K562 (cell line): ENCODE results near the gene PPIA. TPM values are rescaled to one million over a fixed set of nuclear protein-coding genes. Genes with fewer than 3 reads are reported as not detected.

Experiments used
- E2F6 ChIP-seq, 2 experiments: IDR thresholded peaks; 2 replicates each; pipeline ENCODE4 v1.6.1; 2011; ENCODE audit warnings: borderline replicate concordance in 1 of 2, control low read depth in 1 of 2, low read depth in 1 of 2, low read length in 1 of 2, mild to moderate bottlenecking in 1 of 2, mixed read lengths in 1 of 2, moderate library complexity in 1 of 2; ENCODE audit not compliant: insufficient read depth in 1 of 2, insufficient read length in 1 of 2, poor library complexity in 1 of 2, severe bottlenecking in 1 of 2; ENCODE audit errors: extremely low read depth in 1 of 2
- GATAD2A ChIP-seq: fragments of 450-650 bp; IDR thresholded peaks from 2 replicates; pipeline ENCODE4 v1.6.1; 2017
- HLTF ChIP-seq: fragments of 450-650 bp; IDR thresholded peaks from 2 replicates; pipeline ENCODE4 v1.6.1; 2016
- HMG20B ChIP-seq: fragments of 250-450 bp; sonication (Bioruptor Pico); IDR thresholded peaks from 2 replicates; pipeline ENCODE4 v1.5.0; 2021; ENCODE audit warnings: mild to moderate bottlenecking
- IFI16 ChIP-seq: fragments of 250-450 bp; sonication (Bioruptor Pico); IDR thresholded peaks from 2 replicates; pipeline ENCODE4 v2.1.2; 2022; ENCODE audit warnings: mild to moderate bottlenecking, inconsistent platforms
- NR2C2 ChIP-seq, 2 experiments: fragments of 200-800 bp in 1 of 2; sonication (Bioruptor generic) in 1 of 2; sonication (generic) in 1 of 2; formaldehyde crosslinking in 1 of 2; IDR thresholded peaks; 2 replicates each; pipeline versions ENCODE4 v1.6.1 to v1.8.0; 2016 to 2022; ENCODE audit warnings: mild to moderate bottlenecking in 1 of 2, missing compliant biosample characterization in 1 of 2, missing genetic modification characterization in 1 of 2, missing genetic modification reagents in 1 of 2
- STAT5A ChIP-seq: IDR thresholded peaks from 2 replicates; pipeline ENCODE4 v1.6.1; 2012; ENCODE audit warnings: low read length, inconsistent platforms, borderline replicate concordance
- YBX1 ChIP-seq: fragments of 450-650 bp; IDR thresholded peaks from 2 replicates; pipeline ENCODE4 v1.7.1; 2016; ENCODE audit warnings: mild to moderate bottlenecking
- ZC3H4 ChIP-seq: sonication (generic); formaldehyde crosslinking; IDR thresholded peaks from 2 replicates; pipeline ENCODE4 v1.9.0; 2021; ENCODE audit warnings: missing genetic modification reagents, borderline replicate concordance
- ZNF146 ChIP-seq: IDR thresholded peaks from one replicate; pipeline ENCODE4 v1.6.1; 2018; ENCODE audit warnings: missing compliant biosample characterization; ENCODE audit not compliant: unreplicated experiment
- ZNF696 ChIP-seq: fragments of 250-450 bp; sonication (Bioruptor Pico); conservative IDR thresholded peaks from 2 replicates; pipeline ENCODE4 v1.4.0; 2020; ENCODE audit warnings: mild to moderate bottlenecking, moderate library complexity
- ZNF707 ChIP-seq: fragments of 250-450 bp; sonication (Bioruptor Pico); conservative IDR thresholded peaks from 2 replicates; pipeline ENCODE4 v1.8.0; 2022; ENCODE audit warnings: inconsistent platforms, mild to moderate bottlenecking, moderate library complexity
- ZNF766 ChIP-seq: fragments of 200-800 bp; sonication (Bioruptor generic); conservative IDR thresholded peaks from 2 replicates; pipeline ENCODE4 v1.6.1; 2016; ENCODE audit warnings: missing genetic modification characterization, missing compliant biosample characterization
- polyA plus RNA-seq, 8 experiments: library from polyadenylated mRNA; depleted of rRNA in 4 of 8; stranded (reverse) in 5 of 8; unstranded in 3 of 8; fragments of >200 nt; fragmentation: Nextera tagmentation in 2 of 8; fragmentation: Illumina TruSeq in 1 of 8; extraction: Ambion mirVana in 2 of 8; extraction: Trizol in 1 of 8; gene quantifications; 2 replicates each; pipeline versions ENCODE4 v1.2.1 to v1.2.3, GENCODE V29; 2011 to 2014; ENCODE audit warnings: inconsistent platforms in 1 of 8, missing spikeins in 1 of 8
- total RNA-seq, 7 experiments: library from RNA; depleted of rRNA in 6 of 7; stranded (reverse); fragments of >200 nt in 6 of 7; fragmentation: Illumina TruSeq in 2 of 7; extraction: Trizol in 2 of 7; gene quantifications; 2 replicates each; pipeline versions ENCODE4 v1.2.1 to v1.2.3, GENCODE V29; 2011 to 2021; ENCODE audit warnings: low replicate concordance in 1 of 7
- TF ChIP-seq, protein P1 (sequence below): fragments of 450-650 bp; formaldehyde crosslinking; IDR thresholded peaks from 2 replicates; pipeline ENCODE4 v1.4.0; 2020; ENCODE audit warnings: mild to moderate bottlenecking, moderate library complexity
- TF ChIP-seq, protein P2 (sequence below), 2 experiments: IDR thresholded peaks; 2 replicates each; pipeline ENCODE4 v1.6.1; 2012; ENCODE audit warnings: improper control_type of control experiment in 2 of 2, low read depth in 2 of 2, low read length in 2 of 2, borderline replicate concordance in 1 of 2
- TF ChIP-seq, protein P3 (sequence below): sonication (generic); formaldehyde crosslinking; IDR thresholded peaks from 2 replicates; pipeline ENCODE4 v1.8.1; 2023; ENCODE audit warnings: mild to moderate bottlenecking, missing genetic modification reagents

PPIA gene
- total and polyA plus RNA-seq, 9 of the 15 experiments (the other 6 are each of a cell fraction or from before 2014, with no cell fraction given), result 2,583 to 7,504 (median 3,973) TPM

DNA sequence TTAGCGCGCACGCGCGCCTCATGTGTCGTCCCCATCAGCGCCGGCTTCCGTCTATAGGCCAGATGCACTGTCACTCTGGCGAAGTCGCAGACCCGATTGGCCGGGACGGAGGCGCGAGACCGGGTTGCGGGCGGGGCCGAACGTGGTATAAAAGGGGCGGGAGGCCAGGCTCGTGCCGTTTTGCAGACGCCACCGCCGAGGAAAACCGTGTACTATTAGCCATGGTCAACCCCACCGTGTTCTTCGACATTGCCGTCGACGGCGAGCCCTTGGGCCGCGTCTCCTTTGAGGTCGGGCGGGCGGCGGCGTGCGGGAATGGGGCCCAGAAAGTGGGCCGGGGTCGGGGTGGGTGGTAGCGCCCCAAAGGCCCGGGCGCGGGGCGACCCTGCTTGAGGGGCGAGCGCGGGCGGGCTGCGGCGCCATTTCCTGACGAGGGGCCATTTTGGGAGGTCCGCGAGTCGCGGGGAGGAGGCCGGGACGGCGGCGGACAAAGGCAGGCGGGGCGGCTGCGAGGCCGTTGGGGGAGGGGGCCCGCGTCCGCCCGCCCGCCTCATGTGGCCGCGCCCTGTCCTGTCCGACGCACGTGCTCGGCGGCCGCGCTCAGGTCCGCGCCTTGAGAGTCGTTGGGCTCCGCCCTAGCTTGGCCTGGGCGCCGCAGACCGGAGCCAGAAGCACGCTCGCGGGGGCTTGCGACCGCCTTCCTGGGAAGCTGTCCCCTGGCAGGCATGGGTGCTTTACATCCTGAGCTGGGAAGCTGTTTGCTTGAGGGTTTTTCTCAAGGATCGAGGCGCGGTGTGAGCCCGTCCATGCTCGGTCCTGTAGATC, at the start of gene PPIA (continued):
- TF ChIP-seq STAT5A, result no peak; the same call in 1 of the 2 replicates
- TF ChIP-seq NR2C2 (CRISPR knock-in tag; IDR thresholded peaks at IDR 0.05), result peak; percentile 55; the same call in 1 of the 2 replicates
- TF ChIP-seq NR2C2 (tag; IDR thresholded peaks at IDR 0.05), result peak; percentile 70
- TF ChIP-seq ZNF707 (CRISPR knock-in tag), result no peak
- no peak for TF ChIP-seq ZNF696 (CRISPR knock-in tag)
- TF ChIP-seq ZNF146 (CRISPR knock-in tag), result no peak
- TF ChIP-seq, protein P1, sequence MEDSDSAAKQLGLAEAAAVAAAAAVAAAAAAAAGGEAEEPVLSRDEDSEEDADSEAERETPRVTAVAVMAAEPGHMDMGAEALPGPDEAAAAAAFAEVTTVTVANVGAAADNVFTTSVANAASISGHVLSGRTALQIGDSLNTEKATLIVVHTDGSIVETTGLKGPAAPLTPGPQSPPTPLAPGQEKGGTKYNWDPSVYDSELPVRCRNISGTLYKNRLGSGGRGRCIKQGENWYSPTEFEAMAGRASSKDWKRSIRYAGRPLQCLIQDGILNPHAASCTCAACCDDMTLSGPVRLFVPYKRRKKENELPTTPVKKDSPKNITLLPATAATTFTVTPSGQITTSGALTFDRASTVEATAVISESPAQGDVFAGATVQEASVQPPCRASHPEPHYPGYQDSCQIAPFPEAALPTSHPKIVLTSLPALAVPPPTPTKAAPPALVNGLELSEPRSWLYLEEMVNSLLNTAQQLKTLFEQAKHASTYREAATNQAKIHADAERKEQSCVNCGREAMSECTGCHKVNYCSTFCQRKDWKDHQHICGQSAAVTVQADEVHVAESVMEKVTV (CRISPR knock-in tag), result no peak
- TF ChIP-seq ZNF766, result no peak
- no peak for TF ChIP-seq IFI16 (CRISPR knock-in tag)
- TF ChIP-seq, protein P2, sequence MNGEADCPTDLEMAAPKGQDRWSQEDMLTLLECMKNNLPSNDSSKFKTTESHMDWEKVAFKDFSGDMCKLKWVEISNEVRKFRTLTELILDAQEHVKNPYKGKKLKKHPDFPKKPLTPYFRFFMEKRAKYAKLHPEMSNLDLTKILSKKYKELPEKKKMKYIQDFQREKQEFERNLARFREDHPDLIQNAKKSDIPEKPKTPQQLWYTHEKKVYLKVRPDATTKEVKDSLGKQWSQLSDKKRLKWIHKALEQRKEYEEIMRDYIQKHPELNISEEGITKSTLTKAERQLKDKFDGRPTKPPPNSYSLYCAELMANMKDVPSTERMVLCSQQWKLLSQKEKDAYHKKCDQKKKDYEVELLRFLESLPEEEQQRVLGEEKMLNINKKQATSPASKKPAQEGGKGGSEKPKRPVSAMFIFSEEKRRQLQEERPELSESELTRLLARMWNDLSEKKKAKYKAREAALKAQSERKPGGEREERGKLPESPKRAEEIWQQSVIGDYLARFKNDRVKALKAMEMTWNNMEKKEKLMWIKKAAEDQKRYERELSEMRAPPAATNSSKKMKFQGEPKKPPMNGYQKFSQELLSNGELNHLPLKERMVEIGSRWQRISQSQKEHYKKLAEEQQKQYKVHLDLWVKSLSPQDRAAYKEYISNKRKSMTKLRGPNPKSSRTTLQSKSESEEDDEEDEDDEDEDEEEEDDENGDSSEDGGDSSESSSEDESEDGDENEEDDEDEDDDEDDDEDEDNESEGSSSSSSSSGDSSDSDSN (IDR thresholded peaks at IDR 0.05; ENCODE audit: borderline replicate concordance in 1 of 2, low read depth in 2 of 2, low read length in 2 of 2), result no peak
- TF ChIP-seq YBX1, result no peak
- TF ChIP-seq E2F6 (IDR thresholded peaks at IDR 0.05; ENCODE audit: borderline replicate concordance in 1 of 2, extremely low read depth in 1 of 2, insufficient read depth in 1 of 2, insufficient read length in 1 of 2, low read depth in 1 of 2, low read length in 1 of 2, poor library complexity in 1 of 2, severe bottlenecking in 1 of 2), result peak; percentile 95 to 98
- TF ChIP-seq, protein P3, sequence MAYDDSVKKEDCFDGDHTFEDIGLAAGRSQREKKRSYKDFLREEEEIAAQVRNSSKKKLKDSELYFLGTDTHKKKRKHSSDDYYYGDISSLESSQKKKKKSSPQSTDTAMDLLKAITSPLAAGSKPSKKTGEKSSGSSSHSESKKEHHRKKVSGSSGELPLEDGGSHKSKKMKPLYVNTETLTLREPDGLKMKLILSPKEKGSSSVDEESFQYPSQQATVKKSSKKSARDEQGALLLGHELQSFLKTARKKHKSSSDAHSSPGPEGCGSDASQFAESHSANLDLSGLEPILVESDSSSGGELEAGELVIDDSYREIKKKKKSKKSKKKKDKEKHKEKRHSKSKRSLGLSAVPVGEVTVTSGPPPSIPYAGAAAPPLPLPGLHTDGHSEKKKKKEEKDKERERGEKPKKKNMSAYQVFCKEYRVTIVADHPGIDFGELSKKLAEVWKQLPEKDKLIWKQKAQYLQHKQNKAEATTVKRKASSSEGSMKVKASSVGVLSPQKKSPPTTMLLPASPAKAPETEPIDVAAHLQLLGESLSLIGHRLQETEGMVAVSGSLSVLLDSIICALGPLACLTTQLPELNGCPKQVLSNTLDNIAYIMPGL (CRISPR knock-in tag), result peak; percentile 87
- TF ChIP-seq HMG20B, result no peak
- TF ChIP-seq HLTF, result no peak
- peak; percentile 99 for TF ChIP-seq ZC3H4 (CRISPR knock-in tag)
- 0 out of 2 replicates have a peak, but pooled peaks have one; percentile 54 for TF ChIP-seq GATAD2A
